ENCODE measurements around the gene TLN1. TPM values are rescaled to one million over a fixed set of nuclear protein-coding genes. Genes with fewer than 3 reads are reported as not detected.

TLN1 gene
- total RNA-seq, 2 experiments from 2014 or later, result 448 to 450 TPM

DNA sequence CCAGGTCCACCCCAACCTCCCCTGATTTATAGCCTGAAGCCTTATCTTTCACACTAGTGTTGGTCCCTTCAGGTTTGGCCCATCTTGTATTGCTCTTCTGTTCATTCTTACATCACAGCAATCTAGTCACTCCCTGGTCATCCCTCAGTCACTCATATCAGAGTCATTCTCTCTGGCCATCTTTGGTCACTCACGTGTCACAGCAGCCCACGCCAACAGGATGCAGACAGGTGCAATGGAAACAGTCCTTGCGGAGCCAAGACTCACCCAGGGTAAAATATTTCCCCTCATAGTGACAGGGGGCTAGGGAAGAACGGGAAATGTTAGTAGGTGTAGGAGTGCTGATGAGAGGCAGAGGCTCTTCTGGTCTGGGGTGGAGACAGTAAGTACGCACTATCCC lies 21.5 kb upstream of the TLN1 start:
- ChIA-PET CTCF (interaction anchor here (1.4 to 4.5 kb wide), 3 partner anchors 19 to 65 kb away, joined by 3 to 61 read pairs (median 4); partner anchors contain the start of genes CREB3 and TLN1), POLR2A (interaction anchor here (1.1 kb wide), 1 partner anchor 57 kb away, joined by 3 read pairs; no protein-coding TSS in a partner anchor)
- Mint-ChIP-seq H3K27ac (no peak overlapping the region), H3K9me3 (ENCODE audit: insufficient read depth) (no peaks in the 10 kb centered on the region), H3K27me3 (ENCODE audit: low read depth) (no peaks in the 10 kb centered on the region), H3K4me1 (ENCODE audit: low read depth) (peaks cover 34% of the 10 kb centered on the region), H3K4me3 (no peak overlapping the region), H3K36me3 (ENCODE audit: low read depth) (peaks cover 21% of the 10 kb centered on the region)
- no peak for ATAC-seq
- no peak for DNase-seq

DNA sequence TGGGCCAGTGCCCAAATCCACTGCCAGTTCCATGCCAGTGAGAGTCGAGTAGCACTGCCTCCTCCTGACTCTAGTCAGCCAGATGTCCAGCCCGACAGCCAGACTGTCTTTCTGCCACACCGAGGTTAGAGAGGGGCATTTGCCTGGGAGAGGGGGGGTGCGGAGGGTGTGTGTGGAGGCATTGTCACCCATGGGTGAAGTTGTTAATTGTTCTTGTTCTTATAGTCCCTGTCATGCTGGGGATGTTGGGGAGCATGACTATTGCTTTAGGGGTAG lies 18.2 kb upstream of the TLN1 start:
- POLR2A ChIA-PET, result interaction anchor here (0.6 to 3.3 kb wide), 3 partner anchors 18 to 647 kb away, joined by 3 to 37 read pairs (median 6); partner anchors contain the start of genes CREB3, HINT2 and TLN1
- no peak for DNase-seq
- H3K27me3 Mint-ChIP-seq (ENCODE audit: low read depth), result no peaks in the 10 kb centered on the region
- CTCF ChIA-PET, result interaction anchor here (0.8 to 8.1 kb wide), 14 partner anchors 8 to 722 kb away, joined by 3 to 118 read pairs (median 6); partner anchors contain the start of genes CCDC107, CREB3, RMRP and SPAG8
- H3K27ac Mint-ChIP-seq, result peak overlapping the region; percentile 87
- peaks cover 37% of the 10 kb centered on the region for H3K4me1 Mint-ChIP-seq (ENCODE audit: low read depth)
- no peak for ATAC-seq
- no peaks in the 10 kb centered on the region for H3K9me3 Mint-ChIP-seq (ENCODE audit: insufficient read depth)
- peaks cover 28% of the 10 kb centered on the region for H3K36me3 Mint-ChIP-seq (ENCODE audit: low read depth)
- H3K4me3 Mint-ChIP-seq, result peak overlapping the region; percentile 90

DNA sequence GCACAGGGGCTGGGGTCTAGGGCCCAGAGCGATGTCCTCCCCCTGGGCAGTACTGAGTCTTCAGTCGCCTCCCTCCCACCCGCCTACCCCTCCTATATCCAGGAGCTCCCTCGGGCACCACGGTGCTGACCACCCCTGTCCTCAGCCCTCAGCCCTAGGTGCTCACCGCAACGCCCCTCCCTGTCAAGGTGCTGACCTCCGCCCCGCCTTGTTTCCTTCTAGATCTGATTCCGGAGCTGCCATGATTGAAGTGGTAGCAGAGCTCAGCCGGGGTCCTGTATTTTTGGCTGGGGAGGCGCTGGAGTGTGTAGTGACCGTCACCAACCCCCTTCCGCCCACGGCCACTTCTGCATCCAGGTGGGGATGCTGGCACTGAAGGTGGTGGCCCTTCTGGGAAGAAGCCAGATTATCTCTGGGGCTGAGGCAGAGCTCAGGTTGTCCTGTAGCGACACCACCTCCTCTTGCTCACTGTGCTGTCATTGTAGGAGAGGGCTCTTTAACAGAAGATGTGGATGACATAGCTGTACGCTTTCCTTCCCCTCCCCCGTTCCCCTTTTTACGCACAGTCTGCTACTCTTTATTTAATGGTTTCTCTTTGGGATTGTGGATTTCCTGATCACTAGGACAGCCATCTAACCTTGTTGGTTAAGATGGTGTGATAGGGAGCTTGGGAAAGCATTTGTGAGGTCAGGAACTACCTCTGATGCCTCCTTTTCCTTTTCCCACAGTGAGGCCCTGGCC lies 17.7 kb upstream of the TLN1 start:
- Mint-ChIP-seq H3K4me1 (ENCODE audit: low read depth) (peaks cover 38% of the 10 kb centered on the region), H3K27me3 (ENCODE audit: low read depth) (no peaks in the 10 kb centered on the region), H3K27ac (peak overlapping the region; percentile 87), H3K36me3 (ENCODE audit: low read depth) (peaks cover 29% of the 10 kb centered on the region), H3K9me3 (ENCODE audit: insufficient read depth) (no peaks in the 10 kb centered on the region), H3K4me3 (peak overlapping the region; percentile 90)
- ChIA-PET CTCF (interaction anchor here (0.8 to 8.1 kb wide), 15 partner anchors 9 to 722 kb away, joined by 3 to 118 read pairs (median 6); partner anchors contain the start of genes CCDC107, CREB3, RMRP and SPAG8), POLR2A (interaction anchor here (0.6 to 3.3 kb wide), 11 partner anchors 9 to 647 kb away, joined by 3 to 37 read pairs (median 5); partner anchors contain the start of genes CCDC107, CREB3, HINT2 and RMRP)
- ATAC-seq (peak; percentile 59), DNase-seq (peak; percentile 75)

GRCh38 chr9:35748858-35749514 lies 17.0 kb upstream of the TLN1 start, which contains the start of the genes GBA2 and RGP1:
GBA2 (minus strand) TSS chr9:35749228; CDS start chr9:35748704, 524 bp downstream.
RGP1 (plus strand) TSS chr9:35749287; CDS start chr9:35749756, 469 bp downstream.
- POLR2A ChIA-PET, result interaction anchor here (0.8 to 3.3 kb wide), 12 partner anchors 8 to 136 kb away, joined by 3 to 37 read pairs (median 6); partner anchors contain the start of genes CCDC107, CREB3, HINT2 and RMRP
- peak within 1 kb of the TSS; percentile 87 for H3K27ac Mint-ChIP-seq
- peaks cover 39% of the 10 kb centered on the region for H3K4me1 Mint-ChIP-seq (ENCODE audit: low read depth)
- H3K4me3 Mint-ChIP-seq, result peak within 1 kb of the TSS; percentile 90
- peak; percentile 83 for ATAC-seq
- DNase-seq, result peak; percentile 78
- CTCF ChIA-PET, result interaction anchor here (0.6 to 8.1 kb wide), 24 partner anchors 8 to 721 kb away, joined by 3 to 118 read pairs (median 5); partner anchors contain the start of genes ARHGEF39, CCDC107, CREB3 and RMRP
- H3K9me3 Mint-ChIP-seq (ENCODE audit: insufficient read depth), result no peaks in the 10 kb centered on the region
- peaks cover 35% of the 10 kb centered on the region for H3K36me3 Mint-ChIP-seq (ENCODE audit: low read depth)
- no peaks in the 10 kb centered on the region for H3K27me3 Mint-ChIP-seq (ENCODE audit: low read depth)

DNA sequence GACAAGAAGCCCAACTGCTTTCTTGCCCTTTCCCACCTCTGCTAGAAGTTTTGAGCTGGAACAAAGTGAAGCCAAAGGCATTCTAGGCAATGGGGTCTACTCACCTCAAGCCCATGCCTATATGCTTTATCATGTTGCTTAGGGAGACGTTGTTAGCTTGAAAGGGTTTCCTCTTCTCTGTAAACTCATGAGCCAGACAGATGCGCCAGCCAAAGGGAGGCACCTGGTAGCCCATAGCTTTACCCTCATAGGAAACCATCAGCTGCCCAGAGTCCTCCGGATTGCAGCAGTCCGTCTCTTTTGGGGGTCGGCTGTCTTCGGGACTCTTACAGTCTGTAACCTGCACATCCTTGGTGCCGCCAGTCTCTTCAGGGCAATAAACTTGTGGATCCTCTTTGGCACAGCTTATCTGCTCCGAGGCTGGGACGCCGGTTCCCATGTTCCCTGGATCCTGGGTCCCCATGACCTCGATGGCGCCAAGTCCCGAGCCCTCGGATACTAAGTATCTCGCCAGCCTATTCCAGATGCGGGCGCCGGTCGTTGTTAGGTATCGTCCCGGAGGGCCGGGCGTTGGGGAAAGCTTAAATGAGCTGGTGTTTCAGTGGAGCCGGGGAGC lies 16.4 kb upstream of the TLN1 start:
- peaks cover 36% of the 10 kb centered on the region for H3K36me3 Mint-ChIP-seq (ENCODE audit: low read depth)
- H3K4me3 Mint-ChIP-seq, result peak overlapping the region; percentile 87
- DNase-seq (peak; percentile 43), ATAC-seq (peak; percentile 7)
- no peaks in the 10 kb centered on the region for H3K27me3 Mint-ChIP-seq (ENCODE audit: low read depth)
- ChIA-PET POLR2A (interaction anchor here (0.9 to 3.3 kb wide), 10 partner anchors 8 to 129 kb away, joined by 3 to 37 read pairs (median 5); partner anchors contain the start of genes ARHGEF39, CREB3, SPAG8 and TLN1), CTCF (interaction anchor here (0.6 to 8.1 kb wide), 22 partner anchors 8 to 145 kb away, joined by 3 to 118 read pairs (median 5); partner anchors contain the start of genes ARHGEF39, CCDC107, CREB3 and RMRP)
- peaks cover 41% of the 10 kb centered on the region for H3K4me1 Mint-ChIP-seq (ENCODE audit: low read depth)
- peak overlapping the region; percentile 77 for H3K27ac Mint-ChIP-seq
- H3K9me3 Mint-ChIP-seq (ENCODE audit: insufficient read depth), result no peaks in the 10 kb centered on the region

- peaks cover 39% of the 10 kb centered on the region for H3K36me3 Mint-ChIP-seq (ENCODE audit: low read depth)
- H3K4me1 Mint-ChIP-seq (ENCODE audit: low read depth), result peaks cover 57% of the 10 kb centered on the region
- no peaks in the 10 kb centered on the region for H3K9me3 Mint-ChIP-seq (ENCODE audit: insufficient read depth)
- H3K27ac Mint-ChIP-seq, result no peak overlapping the region
- peak overlapping the region; percentile 87 for H3K4me3 Mint-ChIP-seq
- CTCF ChIA-PET, result interaction anchor here (1.3 to 8.1 kb wide), 6 partner anchors 9 to 135 kb away, joined by 3 to 118 read pairs (median 16); partner anchors contain the start of genes CCDC107, CREB3, RMRP and TLN1
- ATAC-seq (no peak), DNase-seq (no peak)
- H3K27me3 Mint-ChIP-seq (ENCODE audit: low read depth), result no peaks in the 10 kb centered on the region
- POLR2A ChIA-PET, result no interaction called here
Observed at GRCh38 chr9:35746583-35746982, 14.6 kb upstream of the TLN1 start.

DNA sequence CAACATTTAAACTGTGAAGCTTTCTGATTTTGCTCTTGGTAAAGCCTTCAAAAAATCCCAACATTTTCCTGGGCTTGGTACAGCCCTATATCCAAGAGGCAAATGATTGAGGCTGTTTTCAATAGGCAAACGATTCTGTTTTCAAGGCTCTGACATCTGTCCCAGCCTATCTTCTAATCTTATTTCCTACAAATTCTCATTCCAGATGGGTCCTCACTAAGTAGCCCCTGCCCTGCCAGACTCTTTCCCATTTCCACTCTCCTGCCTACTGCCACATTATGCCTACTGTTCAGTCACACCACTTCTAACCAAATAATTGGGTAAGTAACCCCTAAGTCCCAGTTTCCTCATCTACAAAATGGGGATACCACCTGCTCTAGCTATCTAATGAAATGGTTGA lies 13.6 kb upstream of the TLN1 start:
- ChIA-PET POLR2A (interaction anchor here (0.8 kb wide), 1 partner anchor 12 kb away, joined by 3 read pairs; no protein-coding TSS in a partner anchor), CTCF (interaction anchor here (1.3 to 8.1 kb wide), 5 partner anchors 8 to 88 kb away, joined by 3 to 118 read pairs (median 21); partner anchors contain the start of genes CCDC107, CREB3, RMRP and TLN1)
- no peak for DNase-seq
- H3K27ac Mint-ChIP-seq, result no peak overlapping the region
- H3K27me3 Mint-ChIP-seq (ENCODE audit: low read depth), result no peaks in the 10 kb centered on the region
- peak overlapping the region; percentile 8 for H3K4me3 Mint-ChIP-seq
- ATAC-seq, result no peak
- H3K9me3 Mint-ChIP-seq (ENCODE audit: insufficient read depth), result no peaks in the 10 kb centered on the region
- peaks cover 57% of the 10 kb centered on the region for H3K4me1 Mint-ChIP-seq (ENCODE audit: low read depth)
- H3K36me3 Mint-ChIP-seq (ENCODE audit: low read depth), result peaks cover 36% of the 10 kb centered on the region

DNA sequence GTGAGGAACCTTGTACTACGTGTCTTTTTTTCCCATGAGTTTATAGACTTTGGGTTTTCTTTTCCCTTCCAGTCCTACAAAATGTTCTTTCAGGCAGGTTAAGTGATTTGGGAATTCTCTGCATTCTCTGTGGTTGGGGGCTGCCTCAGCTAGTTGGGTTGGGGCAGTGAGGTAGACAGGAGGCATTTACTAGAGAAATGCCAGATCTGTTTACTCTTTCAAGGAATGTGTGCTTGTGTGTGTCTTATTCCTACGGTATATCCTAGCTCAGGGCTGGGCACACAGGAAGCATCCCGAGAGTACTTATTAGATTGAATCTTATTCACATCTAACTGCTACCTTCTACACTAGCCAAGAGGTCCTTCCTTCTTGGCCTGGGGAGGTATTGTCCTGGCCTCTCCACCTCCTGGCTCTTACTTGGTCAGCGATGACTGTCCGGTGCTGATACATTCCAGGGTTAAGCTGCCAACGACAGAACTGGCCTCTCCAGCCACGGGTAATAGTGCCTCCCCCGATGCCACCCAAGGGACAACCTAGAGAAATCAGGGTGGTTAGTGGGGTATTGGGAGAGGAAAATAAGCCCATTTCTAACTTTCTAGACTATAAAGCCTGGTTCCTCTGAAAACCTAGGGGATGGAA lies 12.0 kb upstream of the TLN1 start:
- ATAC-seq (no peak), DNase-seq (no peak)
- Mint-ChIP-seq H3K27me3 (ENCODE audit: low read depth) (no peaks in the 10 kb centered on the region), H3K4me1 (ENCODE audit: low read depth) (peaks cover 47% of the 10 kb centered on the region), H3K36me3 (ENCODE audit: low read depth) (peaks cover 46% of the 10 kb centered on the region), H3K4me3 (no peak overlapping the region), H3K27ac (no peak overlapping the region), H3K9me3 (ENCODE audit: insufficient read depth) (no peaks in the 10 kb centered on the region)
- ChIA-PET POLR2A (no interaction called here), CTCF (interaction anchor here (0.6 to 8.1 kb wide), 7 partner anchors 7 to 82 kb away, joined by 3 to 118 read pairs (median 6); partner anchors contain the start of genes CREB3 and TLN1)

DNA sequence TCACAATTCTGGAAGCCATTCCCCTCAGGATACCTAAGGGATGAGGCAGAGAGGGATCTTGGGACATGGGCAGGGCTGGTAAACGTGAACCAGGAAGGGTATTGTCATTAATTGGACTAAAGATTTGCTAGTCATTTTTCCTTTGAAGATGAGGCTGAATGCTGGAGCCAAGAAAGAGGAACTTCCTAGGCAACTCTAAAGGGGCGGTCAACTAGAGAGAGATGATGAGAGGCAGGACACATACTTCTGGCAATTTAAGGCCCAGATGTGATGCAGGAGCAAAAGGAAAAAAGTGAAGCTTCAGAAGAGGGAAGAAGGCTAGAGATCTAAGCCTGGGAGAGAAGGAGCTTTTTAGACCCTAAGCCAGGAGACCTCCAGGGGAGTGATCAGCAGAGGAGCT lies 11.5 kb upstream of the TLN1 start:
- ChIA-PET POLR2A (no interaction called here), CTCF (interaction anchor here (0.6 to 8.1 kb wide), 5 partner anchors 13 to 83 kb away, joined by 3 to 118 read pairs (median 6); partner anchors contain the start of genes CREB3 and TLN1)
- DNase-seq, result no peak
- H3K9me3 Mint-ChIP-seq (ENCODE audit: insufficient read depth), result no peaks in the 10 kb centered on the region
- no peak overlapping the region for H3K4me3 Mint-ChIP-seq
- peaks cover 51% of the 10 kb centered on the region for H3K36me3 Mint-ChIP-seq (ENCODE audit: low read depth)
- no peak overlapping the region for H3K27ac Mint-ChIP-seq
- ATAC-seq, result no peak
- peaks cover 47% of the 10 kb centered on the region for H3K4me1 Mint-ChIP-seq (ENCODE audit: low read depth)
- H3K27me3 Mint-ChIP-seq (ENCODE audit: low read depth), result no peaks in the 10 kb centered on the region

DNA sequence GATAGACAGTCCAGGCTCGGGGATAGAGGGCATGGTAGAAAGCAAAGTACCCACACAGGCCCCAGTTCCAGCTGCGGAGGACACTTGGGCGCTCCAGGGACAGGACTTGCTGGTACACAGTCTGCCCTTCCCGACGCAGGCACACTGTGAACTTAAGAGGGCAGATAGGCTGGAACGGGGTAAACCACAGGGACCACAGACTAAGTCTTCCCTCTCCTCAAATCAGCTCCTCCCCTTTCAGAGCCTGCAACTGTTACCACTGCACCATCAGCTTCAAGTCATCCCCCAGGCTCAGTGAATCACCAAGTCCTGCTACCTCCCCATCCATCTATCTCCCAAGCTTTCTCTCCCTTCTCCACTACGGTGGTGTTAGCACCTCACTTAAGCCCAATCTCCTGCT lies 9.7 kb upstream of the TLN1 start:
- peak; percentile 50 for DNase-seq
- H3K4me3 Mint-ChIP-seq, result no peak overlapping the region
- ATAC-seq, result peak; percentile 78
- H3K36me3 Mint-ChIP-seq (ENCODE audit: low read depth), result peaks cover 62% of the 10 kb centered on the region
- H3K27me3 Mint-ChIP-seq (ENCODE audit: low read depth), result no peaks in the 10 kb centered on the region
- peak overlapping the region; percentile 63 for H3K27ac Mint-ChIP-seq
- ChIA-PET POLR2A (no interaction called here), CTCF (interaction anchor here (0.9 to 1.8 kb wide), 4 partner anchors 10 to 15 kb away, joined by 3 to 6 read pairs (median 4); partner anchors contain the start of genes CREB3 and TLN1)
- peaks cover 35% of the 10 kb centered on the region for H3K4me1 Mint-ChIP-seq (ENCODE audit: low read depth)
- H3K9me3 Mint-ChIP-seq (ENCODE audit: insufficient read depth), result no peaks in the 10 kb centered on the region
